ENCODE results near the gene IGBP1.

GRCh38 chrX:70172221-70172620 lies 39.0 kb downstream of the IGBP1 start:
- TF ChIP-seq POLR2A (IDR thresholded peaks at IDR 0.05; ENCODE audit: low read length): no peak
- TF ChIP-seq GATA1 (IDR thresholded peaks at IDR 0.05; ENCODE audit: low read depth, low read length): no peak

Measured in erythroblast (primary cell).